Lower leg skin (tissue), 4 donors: ENCODE data around the gene CNTN4. TPM values are rescaled to one million over a fixed set of nuclear protein-coding genes. Genes with fewer than 3 reads are reported as not detected.

Source experiments
- DNase-seq, 2 donors: peaks; one replicate each; pipeline ENCODE4 v3.0.0-alpha.2; 2019; ENCODE audit warnings: low spot score in 2 of 2
- H3K4me3 ChIP-seq: fragments of 200-600 bp; sonication (generic); 2 replicates; pipeline ENCODE4 v1.5.1; 2017; ENCODE audit warnings: mild to moderate bottlenecking, low read depth; ENCODE audit not compliant: poor library complexity, severe bottlenecking
- CTCF ChIP-seq, 3 donors: fragments of 450-650 bp; IDR thresholded peaks; one replicate each; pipeline ENCODE4 v1.5.1; 2016; ENCODE audit warnings: antibody characterized with exemption in 3 of 3, mild to moderate bottlenecking in 3 of 3, moderate library complexity in 2 of 3
- POLR2A ChIP-seq, 2 donors: fragments of 450-650 bp; IDR thresholded peaks; one replicate each; pipeline ENCODE4 v1.6.1; 2016 to 2017; ENCODE audit warnings: antibody characterized with exemption in 2 of 2, mild to moderate bottlenecking in 1 of 2, moderate library complexity in 1 of 2
- WGBS, 2 donors: methylation state at CpG; one replicate each; pipeline ENCODE4 v1.1.5; 2018; 5-methylcytosine and 5-hydroxymethylcytosine counted together
- intact Hi-C: fragments of 100-400 bp; cut with DNase I; formaldehyde crosslinking; loops from one replicate; pipeline ENCODE4 v1.15.0; 2023; ENCODE audit warnings: low total_unique reads
- total RNA-seq, 4 donors: library from RNA; depleted of rRNA; stranded (reverse); fragments of >200 nt; gene quantifications; one replicate each; pipeline ENCODE4 v1.1.0, GENCODE V29; 2016

Gene CNTN4
- total RNA-seq, 4 donors from 2014 or later = 1.8 to 6.1 (median 2.6) TPM

GRCh38 chr3:2927259-2927658, 828.6 kb downstream of the CNTN4 start:
- intact Hi-C loops = no loop called here
- WGBS, 2 donors = 54 to 61% methylated on average over 1 of the region's 1 CpG
- TF ChIP-seq CTCF (IDR thresholded peaks at IDR 0.05) (no peak), POLR2A (IDR thresholded peaks at IDR 0.05) (no peak)

GRCh38 chr3:2929574-2929973, 830.9 kb downstream of the CNTN4 start:
- no peak overlapping the region for H3K4me3 ChIP-seq
- intact Hi-C loops = no loop called here
- WGBS, 2 donors = 91% methylated on average over 5 of the region's 5 CpGs
- DNase-seq = no peak
- TF ChIP-seq POLR2A (IDR thresholded peaks at IDR 0.05) (no peak), CTCF (IDR thresholded peaks at IDR 0.05) (no peak)

More at GRCh38 chr3:2927259-2927658, 828.6 kb downstream of the CNTN4 start:
- DNase-seq = no peak
- no peak overlapping the region for H3K4me3 ChIP-seq

GRCh38 chr3:2931265-2931664, 832.6 kb downstream of the CNTN4 start:
- 89 to 91% methylated on average over 4 of the region's 4 CpGs for WGBS, 2 donors
- no peak for DNase-seq
- intact Hi-C loops = no loop called here
- no peak overlapping the region for H3K4me3 ChIP-seq
- TF ChIP-seq POLR2A (IDR thresholded peaks at IDR 0.05) = no peak

- H3K4me3 ChIP-seq = no peak overlapping the region
- no peak for TF ChIP-seq POLR2A (IDR thresholded peaks at IDR 0.05)
- no peak for TF ChIP-seq CTCF (IDR thresholded peaks at IDR 0.05)
- intact Hi-C loops = no loop called here
- no peak for DNase-seq
- WGBS, 2 donors = 66 to 68% methylated on average over 4 of the region's 4 CpGs
These were observed 835.9 kb downstream of the CNTN4 start for GRCh38 chr3:2934541-2934940.

- TF ChIP-seq CTCF (IDR thresholded peaks at IDR 0.05) (no peak), POLR2A (IDR thresholded peaks at IDR 0.05) (no peak)
- no peak for DNase-seq
- 76 to 89% methylated on average over 2 of the region's 2 CpGs for WGBS, 2 donors
- intact Hi-C loops = no loop called here
- no peak overlapping the region for H3K4me3 ChIP-seq
These were observed 838.4 kb downstream of the CNTN4 start for GRCh38 chr3:2937055-2937454.

- TF ChIP-seq CTCF (IDR thresholded peaks at IDR 0.05) (no peak), POLR2A (IDR thresholded peaks at IDR 0.05) (no peak)
- no peak for DNase-seq
- no peak overlapping the region for H3K4me3 ChIP-seq
- WGBS, 2 donors = 33 to 34% methylated on average over 2 of the region's 2 CpGs
- intact Hi-C loops = no loop called here
These were observed 838.9 kb downstream of the CNTN4 start for GRCh38 chr3:2937592-2937991.
